HepG2 (cell line): ENCODE data around the gene GTF3C5. TPM values are rescaled to one million over a fixed set of nuclear protein-coding genes. Genes with fewer than 3 reads are reported as not detected.

Source experiments
- ATAC-seq: fragments of 200-7000 bp; cut with Tn5 transposase; 3 replicates; pipeline ENCODE4 v1.9.1; 2020; ENCODE audit warnings: mild to moderate bottlenecking, moderate library complexity
- BruUV-seq: library from RNA; stranded (reverse); fragments of 400-500 nt; replicated peaks from 2 replicates; lab custom pipeline; 2021; lab: Mats Ljungman, UMichigan
- CTCF ChIA-PET: fragments of 300-600 bp; formaldehyde crosslinking; extraction: SDS; loops from one replicate; lab custom pipeline; 2021; ENCODE audit warnings: low total read pairs, inconsistent platforms, low intra/inter-chr PET ratio; lab: Yijun Ruan, JAX
- POLR2A ChIA-PET: fragments of 350-600 bp; sonication (Branson Sonifier 250); formaldehyde crosslinking; loops from one replicate; lab custom pipeline; 2020; ENCODE audit warnings: antibody characterized with exemption, inconsistent platforms; lab: Yijun Ruan, JAX
- DNase-seq: peaks from one replicate; pipeline ENCODE4 v3.0.0-alpha.2; 2015; ENCODE audit warnings: low spot score
- FAIRE-seq: peaks from 3 replicates; lab custom pipeline; 2011; peaks lifted over from hg19 to GRCh38; lab: Jason Lieb, UNC
- H2AFZ ChIP-seq: one replicate; pipeline ENCODE4 v1.6.1; 2011; ENCODE audit warnings: low read length, inconsistent platforms
- H3K27ac ChIP-seq: fragments of 300-600 bp; 3 replicates; pipeline ENCODE4 v1.8.0; 2011; ENCODE audit warnings: mixed run types, mild to moderate bottlenecking, mixed read lengths, low read length, inconsistent platforms; ENCODE audit not compliant: insufficient read depth; ENCODE audit errors: extremely low read length
- H3K27me3 ChIP-seq, 2 experiments: fragments of 200-600 bp in 1 of 2; 2 replicates in 1 of 2; 3 replicates in 1 of 2; pipeline versions ENCODE4 v1.6.0 to v1.8.0; 2011; ENCODE audit warnings: low read length in 2 of 2, mild to moderate bottlenecking in 2 of 2, moderate library complexity in 2 of 2, inconsistent platforms in 1 of 2; ENCODE audit not compliant: insufficient read depth in 2 of 2, control insufficient read depth in 1 of 2
- H3K36me3 ChIP-seq, 2 experiments: fragments of 200-600 bp in 1 of 2; replicated peaks in 1 of 2; 2 replicates in 1 of 2; 3 replicates in 1 of 2; pipeline versions ENCODE4 v1.5.1 to v1.8.0; 2011; ENCODE audit warnings: low read length in 2 of 2, inconsistent platforms in 1 of 2; ENCODE audit not compliant: insufficient read depth in 2 of 2, control insufficient read depth in 1 of 2
- H3K4me1 ChIP-seq: 2 replicates; pipeline ENCODE4 v1.5.1; 2012; ENCODE audit warnings: low read length, inconsistent platforms; ENCODE audit not compliant: insufficient read depth
- H3K4me2 ChIP-seq: 2 replicates; pipeline ENCODE4 v1.6.0; 2011; ENCODE audit warnings: low read depth, low read length, inconsistent platforms
- H3K4me3 ChIP-seq, 3 experiments: fragments of 200-600 bp in 1 of 3; sonication (generic), shearing (Covaris generic) in 1 of 3; replicated peaks in 1 of 3; 2 replicates each; pipeline ENCODE4 v1.5.1; 2011 to 2016; ENCODE audit warnings: low read length in 3 of 3, inconsistent platforms in 2 of 3, low read depth in 2 of 3, mild to moderate bottlenecking in 2 of 3, control low read depth in 1 of 3, mixed read lengths in 1 of 3; ENCODE audit not compliant: insufficient read depth in 1 of 3
- H3K79me2 ChIP-seq: one replicate; pipeline ENCODE4 v1.6.1; 2011; ENCODE audit warnings: low read length, inconsistent platforms; ENCODE audit not compliant: insufficient read depth
- H3K9ac ChIP-seq: 2 replicates; pipeline ENCODE4 v1.6.0; 2011; ENCODE audit warnings: mild to moderate bottlenecking, low read depth, low read length, inconsistent platforms; ENCODE audit not compliant: insufficient read depth
- H3K9me3 ChIP-seq: 2 replicates; pipeline ENCODE4 v1.5.1; 2012; ENCODE audit warnings: mild to moderate bottlenecking, low read length
- H4K20me1 ChIP-seq: 2 replicates; pipeline ENCODE4 v1.6.0; 2011; ENCODE audit warnings: inconsistent platforms, mild to moderate bottlenecking, low read length, moderate library complexity; ENCODE audit not compliant: insufficient read depth
- HDAC6 ChIP-seq: fragments of 200-600 bp; sonication (generic); IDR thresholded peaks from 2 replicates; pipeline ENCODE4 v1.7.0; 2017; ENCODE audit warnings: mild to moderate bottlenecking, antibody characterized with exemption, low read length, low read depth
- IKZF4 ChIP-seq: sonication (generic); formaldehyde crosslinking; IDR thresholded peaks from 2 replicates; pipeline ENCODE4 v1.5.1; 2020; ENCODE audit warnings: borderline replicate concordance, mild to moderate bottlenecking, low read depth, missing genetic modification reagents; ENCODE audit errors: not compliant biosample characterization
- MED8 ChIP-seq: sonication (generic); formaldehyde crosslinking; IDR thresholded peaks from 2 replicates; pipeline ENCODE4 v1.8.1; 2023; ENCODE audit warnings: mild to moderate bottlenecking, missing genetic modification reagents; ENCODE audit not compliant: insufficient replicate concordance
- SCMH1 ChIP-seq: sonication (generic); formaldehyde crosslinking; IDR thresholded peaks from 2 replicates; pipeline ENCODE4 v1.9.0; 2021; ENCODE audit warnings: missing genetic modification reagents, mild to moderate bottlenecking, borderline replicate concordance
- SKI ChIP-seq: fragments of 450-650 bp; IDR thresholded peaks from one replicate; pipeline ENCODE4 v1.6.1; 2018; ENCODE audit warnings: mild to moderate bottlenecking; ENCODE audit not compliant: partially characterized antibody
- TMF1 ChIP-seq: sonication (generic); formaldehyde crosslinking; IDR thresholded peaks from 2 replicates; pipeline ENCODE4 v1.8.1; 2022; ENCODE audit warnings: low read depth, missing genetic modification reagents
- XBP1 ChIP-seq: sonication (generic); formaldehyde crosslinking; IDR thresholded peaks from 2 replicates; pipeline ENCODE4 v1.5.0; 2020; ENCODE audit warnings: missing genetic modification reagents
- ZNF12 ChIP-seq: sonication (generic); formaldehyde crosslinking; IDR thresholded peaks from 2 replicates; pipeline ENCODE4 v1.5.0; 2020; ENCODE audit warnings: missing genetic modification reagents
- ZNF430 ChIP-seq: sonication (generic); formaldehyde crosslinking; IDR thresholded peaks from 2 replicates; pipeline ENCODE4 v1.9.0; 2021; ENCODE audit warnings: mild to moderate bottlenecking, missing genetic modification reagents
- WGBS: methylation state at CpG from one replicate; pipeline ENCODE4 v1.1.6; 2017; ENCODE audit warnings: low lambda C conversion rate; 5-methylcytosine and 5-hydroxymethylcytosine counted together
- in situ Hi-C: cut with HindIII; loops from 2 replicates; pipeline ENCODE4 v1.10.0; 2017; ENCODE audit warnings: low pct_unique_long_range_greater_than_20kb; ENCODE audit not compliant: extremely low pct_ligation_motif_present
- intact Hi-C: fragments of 100-400 bp; cut with micrococcal nuclease; formaldehyde crosslinking; loops from one replicate; pipeline ENCODE4 v1.10.0; 2022; ENCODE audit not compliant: unreplicated experiment
- polyA plus RNA-seq, 8 experiments: library from polyadenylated mRNA; depleted of rRNA in 3 of 8; stranded (reverse) in 7 of 8; unstranded in 1 of 8; fragments of >200 nt; fragmentation: Illumina TruSeq in 4 of 8; extraction: Trizol in 4 of 8; gene quantifications; 2 replicates each; pipeline versions ENCODE4 v1.2.1 to v1.2.3, GENCODE V29; 2011 to 2016; ENCODE audit warnings: low read depth in 4 of 8, missing spikeins in 1 of 8, mixed read lengths in 1 of 8; ENCODE audit not compliant: insufficient read depth in 1 of 8
- total RNA-seq, 5 experiments: library from RNA; depleted of rRNA; stranded (reverse); fragments of >200 nt; fragmentation: Illumina TruSeq; extraction: Trizol; gene quantifications; 2 replicates each; pipeline ENCODE4 v1.2.3, GENCODE V29; 2016; ENCODE audit warnings: low read depth in 1 of 5
- TF ChIP-seq, protein P1 (sequence below): sonication (generic); formaldehyde crosslinking; IDR thresholded peaks from 2 replicates; pipeline ENCODE4 v1.4.0; 2020; ENCODE audit warnings: mild to moderate bottlenecking, missing genetic modification reagents, borderline replicate concordance
- TF ChIP-seq, protein P2 (sequence below): conservative IDR thresholded peaks from 2 replicates; pipeline ENCODE4 v1.6.1; 2018; ENCODE audit warnings: missing genetic modification reagents
- TF ChIP-seq, protein P3 (sequence below): sonication (generic); formaldehyde crosslinking; conservative IDR thresholded peaks from 2 replicates; pipeline ENCODE4 v1.4.0; 2020; ENCODE audit warnings: missing genetic modification reagents
- TF ChIP-seq, protein P4 (sequence below): sonication (generic); formaldehyde crosslinking; IDR thresholded peaks from 2 replicates; pipeline ENCODE4 v1.4.0; 2020; ENCODE audit warnings: mild to moderate bottlenecking, low read depth, missing genetic modification reagents
- TF ChIP-seq, protein P5 (sequence below), 2 experiments: sonication (generic) in 1 of 2; formaldehyde crosslinking in 1 of 2; IDR thresholded peaks; 2 replicates each; pipeline versions ENCODE4 v1.4.0 to v1.6.1; 2016 to 2020; ENCODE audit warnings: borderline replicate concordance in 1 of 2, low read depth in 1 of 2, mild to moderate bottlenecking in 1 of 2, missing genetic modification reagents in 1 of 2

GTF3C5 gene
- total and polyA plus RNA-seq, 2 of the 13 experiments (the other 11 are each of a cell fraction or from before 2014, with no cell fraction given): 66.9 to 92.6 TPM

DNA sequence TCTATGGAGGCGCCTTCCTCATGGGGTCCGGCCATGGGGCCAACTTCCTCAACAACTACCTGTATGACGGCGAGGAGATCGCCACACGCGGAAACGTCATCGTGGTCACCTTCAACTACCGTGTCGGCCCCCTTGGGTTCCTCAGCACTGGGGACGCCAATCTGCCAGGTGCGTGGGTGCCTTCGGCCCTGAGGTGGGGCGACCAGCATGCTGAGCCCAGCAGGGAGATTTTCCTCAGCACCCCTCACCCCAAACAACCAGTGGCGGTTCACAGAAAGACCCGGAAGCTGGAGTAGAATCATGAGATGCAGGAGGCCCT is 34.2 kb downstream of the GTF3C5 start:
- POLR2A ChIA-PET: no interaction called here
- no peak overlapping the region for H3K9ac ChIP-seq
- H4K20me1 ChIP-seq: no peaks in the 10 kb centered on the region
- no peaks in the 10 kb centered on the region for H3K9me3 ChIP-seq
- intact Hi-C loops (no loop called here), in situ Hi-C loops (no loop called here)
- H3K36me3 ChIP-seq: peaks cover 0 to 1% of the 10 kb centered on the region in 2 experiments; a peak in 1 of 5 replicates
- no TSS peak for BruUV-seq
- DNase-seq (no peak), ATAC-seq (no peak), FAIRE-seq (no peak)
- H3K4me2 ChIP-seq: no peak overlapping the region
- CTCF ChIA-PET: no interaction called here
- H3K79me2 ChIP-seq: no peaks in the 10 kb centered on the region
- 92% methylated on average over 15 of the region's 17 CpGs for WGBS
- no peak overlapping the region for H3K27ac ChIP-seq
- H3K4me1 ChIP-seq: peaks cover 20% of the 10 kb centered on the region
- H3K4me3 ChIP-seq: no peak overlapping the region
- no peak overlapping the region for H2AFZ ChIP-seq
- no peaks in the 10 kb centered on the region for H3K27me3 ChIP-seq
- no peak for TF ChIP-seq MED8
- TF ChIP-seq IKZF4 (CRISPR knock-in tag): no peak
- no peak for TF ChIP-seq HDAC6
- TF ChIP-seq, protein P1, sequence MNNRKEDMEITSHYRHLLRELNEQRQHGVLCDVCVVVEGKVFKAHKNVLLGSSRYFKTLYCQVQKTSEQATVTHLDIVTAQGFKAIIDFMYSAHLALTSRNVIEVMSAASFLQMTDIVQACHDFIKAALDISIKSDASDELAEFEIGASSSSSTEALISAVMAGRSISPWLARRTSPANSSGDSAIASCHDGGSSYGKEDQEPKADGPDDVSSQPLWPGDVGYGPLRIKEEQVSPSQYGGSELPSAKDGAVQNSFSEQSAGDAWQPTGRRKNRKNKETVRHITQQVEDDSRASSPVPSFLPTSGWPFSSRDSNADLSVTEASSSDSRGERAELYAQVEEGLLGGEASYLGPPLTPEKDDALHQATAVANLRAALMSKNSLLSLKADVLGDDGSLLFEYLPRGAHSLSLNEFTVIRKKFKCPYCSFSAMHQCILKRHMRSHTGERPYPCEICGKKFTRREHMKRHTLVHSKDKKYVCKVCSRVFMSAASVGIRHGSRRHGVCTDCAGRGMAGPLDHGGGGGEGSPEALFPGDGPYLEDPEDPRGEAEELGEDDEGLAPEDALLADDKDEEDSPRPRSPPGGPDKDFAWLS (CRISPR knock-in tag): no peak
- TF ChIP-seq, protein P2, sequence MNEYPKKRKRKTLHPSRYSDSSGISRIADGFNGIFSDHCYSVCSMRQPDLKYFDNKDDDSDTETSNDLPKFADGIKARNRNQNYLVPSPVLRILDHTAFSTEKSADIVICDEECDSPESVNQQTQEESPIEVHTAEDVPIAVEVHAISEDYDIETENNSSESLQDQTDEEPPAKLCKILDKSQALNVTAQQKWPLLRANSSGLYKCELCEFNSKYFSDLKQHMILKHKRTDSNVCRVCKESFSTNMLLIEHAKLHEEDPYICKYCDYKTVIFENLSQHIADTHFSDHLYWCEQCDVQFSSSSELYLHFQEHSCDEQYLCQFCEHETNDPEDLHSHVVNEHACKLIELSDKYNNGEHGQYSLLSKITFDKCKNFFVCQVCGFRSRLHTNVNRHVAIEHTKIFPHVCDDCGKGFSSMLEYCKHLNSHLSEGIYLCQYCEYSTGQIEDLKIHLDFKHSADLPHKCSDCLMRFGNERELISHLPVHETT: no peak
- TF ChIP-seq, protein P3, sequence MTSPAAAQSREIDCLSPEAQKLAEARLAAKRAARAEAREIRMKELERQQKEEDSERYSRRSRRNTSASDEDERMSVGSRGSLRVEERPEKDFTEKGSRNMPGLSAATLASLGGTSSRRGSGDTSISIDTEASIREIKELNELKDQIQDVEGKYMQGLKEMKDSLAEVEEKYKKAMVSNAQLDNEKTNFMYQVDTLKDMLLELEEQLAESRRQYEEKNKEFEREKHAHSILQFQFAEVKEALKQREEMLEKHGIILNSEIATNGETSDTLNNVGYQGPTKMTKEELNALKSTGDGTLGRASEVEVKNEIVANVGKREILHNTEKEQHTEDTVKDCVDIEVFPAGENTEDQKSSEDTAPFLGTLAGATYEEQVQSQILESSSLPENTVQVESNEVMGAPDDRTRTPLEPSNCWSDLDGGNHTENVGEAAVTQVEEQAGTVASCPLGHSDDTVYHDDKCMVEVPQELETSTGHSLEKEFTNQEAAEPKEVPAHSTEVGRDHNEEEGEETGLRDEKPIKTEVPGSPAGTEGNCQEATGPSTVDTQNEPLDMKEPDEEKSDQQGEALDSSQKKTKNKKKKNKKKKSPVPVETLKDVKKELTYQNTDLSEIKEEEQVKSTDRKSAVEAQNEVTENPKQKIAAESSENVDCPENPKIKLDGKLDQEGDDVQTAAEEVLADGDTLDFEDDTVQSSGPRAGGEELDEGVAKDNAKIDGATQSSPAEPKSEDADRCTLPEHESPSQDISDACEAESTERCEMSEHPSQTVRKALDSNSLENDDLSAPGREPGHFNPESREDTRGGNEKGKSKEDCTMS (CRISPR knock-in tag): no peak
- TF ChIP-seq TMF1: no peak
- no peak for TF ChIP-seq ZNF430
- TF ChIP-seq ZNF12: no peak
- TF ChIP-seq SCMH1: no peak
- no peak for TF ChIP-seq SKI
- TF ChIP-seq XBP1 (CRISPR knock-in tag): no peak
- TF ChIP-seq, protein P4, sequence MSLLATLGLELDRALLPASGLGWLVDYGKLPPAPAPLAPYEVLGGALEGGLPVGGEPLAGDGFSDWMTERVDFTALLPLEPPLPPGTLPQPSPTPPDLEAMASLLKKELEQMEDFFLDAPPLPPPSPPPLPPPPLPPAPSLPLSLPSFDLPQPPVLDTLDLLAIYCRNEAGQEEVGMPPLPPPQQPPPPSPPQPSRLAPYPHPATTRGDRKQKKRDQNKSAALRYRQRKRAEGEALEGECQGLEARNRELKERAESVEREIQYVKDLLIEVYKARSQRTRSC: no peak
- TF ChIP-seq, protein P5, sequence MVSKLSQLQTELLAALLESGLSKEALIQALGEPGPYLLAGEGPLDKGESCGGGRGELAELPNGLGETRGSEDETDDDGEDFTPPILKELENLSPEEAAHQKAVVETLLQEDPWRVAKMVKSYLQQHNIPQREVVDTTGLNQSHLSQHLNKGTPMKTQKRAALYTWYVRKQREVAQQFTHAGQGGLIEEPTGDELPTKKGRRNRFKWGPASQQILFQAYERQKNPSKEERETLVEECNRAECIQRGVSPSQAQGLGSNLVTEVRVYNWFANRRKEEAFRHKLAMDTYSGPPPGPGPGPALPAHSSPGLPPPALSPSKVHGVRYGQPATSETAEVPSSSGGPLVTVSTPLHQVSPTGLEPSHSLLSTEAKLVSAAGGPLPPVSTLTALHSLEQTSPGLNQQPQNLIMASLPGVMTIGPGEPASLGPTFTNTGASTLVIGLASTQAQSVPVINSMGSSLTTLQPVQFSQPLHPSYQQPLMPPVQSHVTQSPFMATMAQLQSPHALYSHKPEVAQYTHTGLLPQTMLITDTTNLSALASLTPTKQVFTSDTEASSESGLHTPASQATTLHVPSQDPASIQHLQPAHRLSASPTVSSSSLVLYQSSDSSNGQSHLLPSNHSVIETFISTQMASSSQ (IDR thresholded peaks at IDR 0.05; ENCODE audit: low read depth): no peak
- TF ChIP-seq, protein P5 (CRISPR knock-in tag; IDR thresholded peaks at IDR 0.05; ENCODE audit: borderline replicate concordance): no peak
